H9 (cell line): Measurements from ENCODE around the gene RUNX2. TPM values are rescaled to one million over a fixed set of nuclear protein-coding genes. Genes with fewer than 3 reads are reported as not detected.

ENCODE experiments used
- DNase-seq: peaks from one replicate; pipeline ENCODE4 v3.0.0-alpha.2; 2017
- H2AFZ ChIP-seq: one replicate; pipeline ENCODE4 v1.6.1; 2013; ENCODE audit warnings: mild to moderate bottlenecking, low read length, control low read depth, moderate library complexity
- H2AK5ac ChIP-seq: 2 replicates; pipeline ENCODE4 v1.6.1; 2013; ENCODE audit warnings: low read length, control low read depth, mixed read lengths; ENCODE audit not compliant: insufficient read length
- H2BK120ac ChIP-seq: one replicate; pipeline ENCODE4 v1.6.1; 2013; ENCODE audit warnings: low read depth, mild to moderate bottlenecking, low read length, control low read depth, inconsistent platforms; ENCODE audit not compliant: poor library complexity, severe bottlenecking
- H2BK12ac ChIP-seq: 2 replicates; pipeline ENCODE4 v1.6.1; 2013; ENCODE audit warnings: low read length, control low read depth, mixed read lengths, low read depth; ENCODE audit not compliant: insufficient read length
- H2BK15ac ChIP-seq: 2 replicates; pipeline ENCODE4 v1.6.1; 2013; ENCODE audit warnings: low read depth, low read length, control low read depth
- H2BK20ac ChIP-seq: one replicate; pipeline ENCODE4 v1.6.1; 2013; ENCODE audit warnings: low read depth, mild to moderate bottlenecking, low read length, control low read depth, inconsistent platforms; ENCODE audit not compliant: poor library complexity, severe bottlenecking
- H2BK5ac ChIP-seq: 2 replicates; pipeline ENCODE4 v1.6.1; 2013; ENCODE audit warnings: low read length, control low read depth, mixed read lengths; ENCODE audit not compliant: insufficient read length
- H3K14ac ChIP-seq: 2 replicates; pipeline ENCODE4 v1.6.1; 2013; ENCODE audit warnings: low read length, control low read depth; ENCODE audit not compliant: insufficient read depth
- H3K18ac ChIP-seq: 2 replicates; pipeline ENCODE4 v1.6.1; 2013; ENCODE audit warnings: low read depth, mild to moderate bottlenecking, mixed read lengths, low read length, control low read depth; ENCODE audit not compliant: insufficient read length
- H3K23ac ChIP-seq: 2 replicates; pipeline ENCODE4 v1.6.1; 2013; ENCODE audit warnings: low read length, control low read depth, mixed read lengths, low read depth; ENCODE audit not compliant: insufficient read length
- H3K23me2 ChIP-seq: 2 replicates; pipeline ENCODE4 v1.6.1; 2013; ENCODE audit warnings: low read depth, mild to moderate bottlenecking, mixed read lengths, low read length, control low read depth; ENCODE audit not compliant: insufficient read length, poor library complexity, severe bottlenecking
- H3K27ac ChIP-seq: 2 replicates; pipeline ENCODE4 v1.5.1; 2013; ENCODE audit warnings: low read length, control low read depth, mixed read lengths, low read depth; ENCODE audit not compliant: insufficient read length
- H3K27me3 ChIP-seq: 2 replicates; pipeline ENCODE4 v1.6.1; 2013; ENCODE audit warnings: low read length, control low read depth, inconsistent platforms; ENCODE audit not compliant: insufficient read depth
- H3K4ac ChIP-seq: 2 replicates; pipeline ENCODE4 v1.6.1; 2013; ENCODE audit warnings: low read depth, mild to moderate bottlenecking, control low read depth, inconsistent platforms, low read length, moderate library complexity
- H3K4me1 ChIP-seq: 2 replicates; pipeline ENCODE4 v1.6.1; 2013; ENCODE audit warnings: low read length, control low read depth, inconsistent platforms; ENCODE audit not compliant: insufficient read depth
- H3K4me2 ChIP-seq: 2 replicates; pipeline ENCODE4 v1.6.1; 2013; ENCODE audit warnings: low read length, control low read depth, mixed read lengths; ENCODE audit not compliant: insufficient read length, insufficient read depth
- H3K56ac ChIP-seq: 2 replicates; pipeline ENCODE4 v1.6.1; 2013; ENCODE audit warnings: low read depth, mild to moderate bottlenecking, mixed read lengths, low read length, control low read depth; ENCODE audit not compliant: insufficient read length
- H3K79me1 ChIP-seq: 2 replicates; pipeline ENCODE4 v1.6.1; 2013; ENCODE audit warnings: low read depth, mild to moderate bottlenecking, moderate library complexity, low read length, control low read depth, inconsistent platforms; ENCODE audit not compliant: insufficient read depth, poor library complexity, severe bottlenecking
- H3K79me2 ChIP-seq: 2 replicates; pipeline ENCODE4 v1.6.1; 2013; ENCODE audit warnings: low read length, control low read depth, inconsistent platforms; ENCODE audit not compliant: insufficient read depth
- H3K9ac ChIP-seq: 2 replicates; pipeline ENCODE4 v1.6.1; 2013; ENCODE audit warnings: low read length, control low read depth, mixed read lengths; ENCODE audit not compliant: insufficient read length; ENCODE audit errors: extremely low read depth
- H3K9me3 ChIP-seq: one replicate; pipeline ENCODE4 v1.6.1; 2013; ENCODE audit warnings: low read depth, low read length, inconsistent platforms; ENCODE audit not compliant: control insufficient read depth
- H3T11ph ChIP-seq: one replicate; pipeline ENCODE4 v1.6.1; 2013; ENCODE audit warnings: mild to moderate bottlenecking, low read length, control low read depth, inconsistent platforms
- H4K20me1 ChIP-seq: one replicate; pipeline ENCODE4 v1.6.1; 2013; ENCODE audit not compliant: control insufficient read depth, insufficient read length, insufficient read depth
- H4K5ac ChIP-seq: 2 replicates; pipeline ENCODE4 v1.6.1; 2013; ENCODE audit warnings: low read depth, mild to moderate bottlenecking, mixed read lengths, low read length, control low read depth; ENCODE audit not compliant: insufficient read length
- H4K8ac ChIP-seq: replicated peaks from 2 replicates; pipeline ENCODE4 v1.6.1; 2013; ENCODE audit warnings: low read length, control low read depth, mixed read lengths, low read depth; ENCODE audit not compliant: insufficient read length
- H4K91ac ChIP-seq: 2 replicates; pipeline ENCODE4 v1.6.1; 2013; ENCODE audit warnings: low read depth, mild to moderate bottlenecking, moderate library complexity, mixed read lengths, low read length, control low read depth; ENCODE audit not compliant: insufficient read length
- H3K27ac Mint-ChIP-seq, 3 experiments: 2 replicates in 2 of 3; 3 replicates in 1 of 3; pipeline ENCODE4 v1.8.0; 2020 to 2021; ENCODE audit warnings: mixed read lengths in 3 of 3, mild to moderate bottlenecking in 1 of 3, moderate library complexity in 1 of 3
- H3K27me3 Mint-ChIP-seq: 2 replicates; pipeline ENCODE4 v1.8.0; 2021; ENCODE audit warnings: low read depth, mild to moderate bottlenecking, moderate library complexity, mixed read lengths
- H3K36me3 Mint-ChIP-seq, 3 experiments: 2 replicates in 2 of 3; 3 replicates in 1 of 3; pipeline ENCODE4 v1.8.0; 2020 to 2021; ENCODE audit warnings: low read depth in 3 of 3, mixed read lengths in 3 of 3; ENCODE audit not compliant: insufficient read depth in 1 of 3
- H3K4me1 Mint-ChIP-seq, 2 experiments: 2 replicates each; pipeline ENCODE4 v1.8.0; 2020; ENCODE audit warnings: mixed read lengths in 2 of 2
- H3K4me3 Mint-ChIP-seq, 2 experiments: 2 replicates in 1 of 2; 3 replicates in 1 of 2; pipeline ENCODE4 v1.8.0; 2020 to 2021; ENCODE audit warnings: mild to moderate bottlenecking in 2 of 2, mixed read lengths in 2 of 2, moderate library complexity in 1 of 2
- H3K9me3 Mint-ChIP-seq, 2 experiments: 2 replicates in 1 of 2; 3 replicates in 1 of 2; pipeline ENCODE4 v1.8.0; 2020; ENCODE audit warnings: mild to moderate bottlenecking in 2 of 2, mixed read lengths in 2 of 2, moderate library complexity in 1 of 2
- WGBS: extraction: QIAGEN DNeasy Blood & Tissue Kit; methylation state at CpG from one replicate; pipeline ENCODE4 v1.1.7; 2013; ENCODE audit warnings: missing lambda C conversion rate, low lambda C conversion rate, mixed read lengths; ENCODE audit not compliant: insufficient read length; ENCODE audit errors: extremely low coverage; 5-methylcytosine and 5-hydroxymethylcytosine counted together
- total RNA-seq: library from RNA; stranded (reverse); gene quantifications from 2 replicates; pipeline ENCODE4 v1.2.1, GENCODE V29; 2021
- TF ChIP-seq, protein P1 (sequence below): fragments of 200-600 bp; sonication (generic); conservative IDR thresholded peaks from 3 replicates; pipeline ENCODE4 v1.8.0; 2021; ENCODE audit warnings: antibody characterized with exemption, mild to moderate bottlenecking

RUNX2 gene
- total RNA-seq, 1 experiment from 2014 or later, result 0.15 TPM

- H2BK5ac ChIP-seq, result no peak overlapping the region
- H3K4me1 ChIP-seq, result no peaks in the 10 kb centered on the region
- H3K27me3 Mint-ChIP-seq, result peaks cover 5% of the 10 kb centered on the region
- H3K27me3 ChIP-seq, result no peaks in the 10 kb centered on the region
- H3K79me2 ChIP-seq, result no peaks in the 10 kb centered on the region
- H2AFZ ChIP-seq, result no peak overlapping the region
- no peak overlapping the region for H2BK15ac ChIP-seq
- no peak overlapping the region for H4K5ac ChIP-seq
- H3K4me3 Mint-ChIP-seq, result no peak overlapping the region
- H4K91ac ChIP-seq, result no peak overlapping the region
- no peak overlapping the region for H3K4ac ChIP-seq
- H3K36me3 Mint-ChIP-seq, result no peaks in the 10 kb centered on the region; a peak in 1 of 7 replicates
- no peaks in the 10 kb centered on the region; a peak in 1 of 5 replicates for H3K9me3 Mint-ChIP-seq
- TF ChIP-seq, protein P1, sequence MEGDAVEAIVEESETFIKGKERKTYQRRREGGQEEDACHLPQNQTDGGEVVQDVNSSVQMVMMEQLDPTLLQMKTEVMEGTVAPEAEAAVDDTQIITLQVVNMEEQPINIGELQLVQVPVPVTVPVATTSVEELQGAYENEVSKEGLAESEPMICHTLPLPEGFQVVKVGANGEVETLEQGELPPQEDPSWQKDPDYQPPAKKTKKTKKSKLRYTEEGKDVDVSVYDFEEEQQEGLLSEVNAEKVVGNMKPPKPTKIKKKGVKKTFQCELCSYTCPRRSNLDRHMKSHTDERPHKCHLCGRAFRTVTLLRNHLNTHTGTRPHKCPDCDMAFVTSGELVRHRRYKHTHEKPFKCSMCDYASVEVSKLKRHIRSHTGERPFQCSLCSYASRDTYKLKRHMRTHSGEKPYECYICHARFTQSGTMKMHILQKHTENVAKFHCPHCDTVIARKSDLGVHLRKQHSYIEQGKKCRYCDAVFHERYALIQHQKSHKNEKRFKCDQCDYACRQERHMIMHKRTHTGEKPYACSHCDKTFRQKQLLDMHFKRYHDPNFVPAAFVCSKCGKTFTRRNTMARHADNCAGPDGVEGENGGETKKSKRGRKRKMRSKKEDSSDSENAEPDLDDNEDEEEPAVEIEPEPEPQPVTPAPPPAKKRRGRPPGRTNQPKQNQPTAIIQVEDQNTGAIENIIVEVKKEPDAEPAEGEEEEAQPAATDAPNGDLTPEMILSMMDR, result no peak
- no peak overlapping the region for H2BK120ac ChIP-seq
- H2BK20ac ChIP-seq, result no peak overlapping the region
- H3K27ac Mint-ChIP-seq, result no peak overlapping the region
- no peak overlapping the region for H3K56ac ChIP-seq
- WGBS, result no CpG with 5 or more reads among the region's 2 CpGs
- H3K18ac ChIP-seq, result no peak overlapping the region
- no peak overlapping the region for H3T11ph ChIP-seq
- no peak overlapping the region for H2AK5ac ChIP-seq
- H3K27ac ChIP-seq, result no peak overlapping the region
- no peak overlapping the region for H4K8ac ChIP-seq
- H3K9ac ChIP-seq, result no peak overlapping the region
- DNase-seq, result no peak
- H3K14ac ChIP-seq, result no peak overlapping the region
- H4K20me1 ChIP-seq, result no peaks in the 10 kb centered on the region
- no peaks in the 10 kb centered on the region for H3K9me3 ChIP-seq
- H3K23me2 ChIP-seq, result no peaks in the 10 kb centered on the region
- no peak overlapping the region for H3K23ac ChIP-seq
- peaks cover 3 to 4% of the 10 kb centered on the region in 2 experiments; a peak in 3 of 4 replicates for H3K4me1 Mint-ChIP-seq
- H3K4me2 ChIP-seq, result no peak overlapping the region
- H3K79me1 ChIP-seq, result no peaks in the 10 kb centered on the region
- H2BK12ac ChIP-seq, result no peak overlapping the region
Observed at GRCh38 chr6:45610832-45611231, 282.7 kb downstream of the RUNX2 start.
